HG02759 (cell line): Measurements from ENCODE around the gene BLMH.

Source experiments
- ATAC-seq: cut with Tn5 transposase; IDR thresholded peaks from one replicate; pipeline ENCODE4 v1.9.1; 2021; ENCODE audit warnings: mild to moderate bottlenecking, moderate library complexity; ENCODE audit not compliant: unreplicated experiment

BLMH gene

GRCh38 chr17:30308406-30308805 lies 16.7 kb upstream of the BLMH start:
- ATAC-seq: no peak

- ATAC-seq: no peak
Observed at GRCh38 chr17:30304778-30305177, 13.0 kb upstream of the BLMH start.

- no peak for ATAC-seq
Observed at GRCh38 chr17:30302241-30302640, 10.5 kb upstream of the BLMH start.

DNA sequence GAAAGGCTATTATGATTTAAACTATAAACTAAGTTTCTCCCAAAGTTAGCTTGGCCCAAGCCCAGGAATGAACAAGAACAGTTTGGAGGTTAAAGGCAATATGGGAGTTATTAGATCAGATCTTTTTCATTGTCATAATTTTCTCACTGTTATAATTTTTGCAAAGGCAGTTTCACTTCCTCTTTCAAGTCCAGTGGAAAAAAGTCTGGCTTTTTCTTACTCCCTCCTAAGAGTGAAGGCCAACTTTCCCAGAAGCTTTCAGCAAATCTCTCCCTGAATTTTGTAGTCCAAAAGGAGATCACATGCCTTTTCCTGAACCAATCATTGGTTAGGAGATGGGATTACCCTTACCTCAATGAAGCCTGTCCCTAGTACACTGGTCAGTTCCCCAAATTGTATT lies 9.1 kb upstream of the BLMH start:
- ATAC-seq: no peak

DNA sequence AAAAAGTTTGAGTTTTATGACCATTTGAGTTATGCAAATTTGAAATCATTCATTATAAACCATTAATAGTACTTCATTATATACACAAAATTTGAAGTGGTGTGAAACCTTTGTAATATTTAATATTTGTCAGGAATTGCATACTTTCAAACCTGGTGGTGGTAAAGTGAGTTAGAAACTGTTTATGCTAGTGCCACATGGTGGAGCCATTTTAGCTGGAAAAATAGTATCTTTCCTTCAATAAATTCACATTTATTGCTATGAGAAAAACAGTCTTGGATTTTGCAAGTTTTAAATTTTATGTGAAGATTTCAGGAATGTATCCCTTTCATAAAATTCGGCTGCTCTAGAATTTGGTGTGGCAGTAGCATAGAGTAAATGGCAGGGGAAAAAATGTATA lies 7.3 kb upstream of the BLMH start:
- no peak for ATAC-seq

DNA sequence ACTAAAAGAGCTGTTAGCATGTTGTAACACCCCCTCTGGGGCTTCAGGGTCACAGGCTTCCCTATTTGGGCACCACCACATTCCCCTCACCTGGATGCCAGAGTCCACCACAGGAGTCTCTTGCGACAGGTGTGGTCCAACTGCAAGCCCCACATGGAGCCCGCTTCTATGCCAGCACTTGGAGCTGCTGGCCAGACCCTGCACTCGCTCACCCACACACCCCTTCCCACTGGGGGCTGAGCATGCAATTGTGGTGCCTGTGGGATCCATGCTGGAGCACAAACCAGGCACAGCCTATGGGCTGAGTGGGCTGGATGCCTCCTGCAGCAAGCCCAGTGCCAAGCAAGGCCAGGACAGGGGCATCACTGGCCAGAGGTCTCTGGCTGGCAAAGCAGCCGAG lies 6.0 kb upstream of the BLMH start:
- ATAC-seq: no peak

DNA sequence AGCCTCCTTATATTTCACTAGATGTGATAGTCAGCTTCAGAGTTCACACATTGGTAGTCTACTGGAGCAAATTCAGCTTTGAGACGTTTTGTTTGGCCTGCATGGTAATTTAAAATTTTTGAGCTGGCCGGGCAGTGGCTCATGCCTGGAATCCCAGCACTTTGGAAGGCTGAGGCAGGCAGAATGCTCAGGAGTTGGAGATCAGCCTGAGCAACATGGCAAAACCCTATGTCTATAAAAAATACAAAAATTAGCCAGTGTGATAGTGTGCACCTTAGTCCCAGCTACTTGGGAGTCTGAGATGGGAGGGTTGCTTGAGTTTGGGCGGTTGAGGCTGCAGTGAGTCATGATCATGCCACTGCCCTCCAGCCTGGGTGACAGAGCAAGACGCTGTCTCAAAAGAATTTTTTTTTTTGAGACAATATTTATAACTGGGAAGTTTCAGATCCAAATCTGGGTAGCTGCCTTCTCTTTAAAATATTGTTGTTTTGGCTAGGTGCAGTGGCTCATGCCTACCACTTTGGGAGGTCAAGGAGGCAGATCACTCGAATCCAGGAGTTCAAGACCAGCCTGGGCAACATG lies 4.8 kb upstream of the BLMH start:
- ATAC-seq: no peak

DNA sequence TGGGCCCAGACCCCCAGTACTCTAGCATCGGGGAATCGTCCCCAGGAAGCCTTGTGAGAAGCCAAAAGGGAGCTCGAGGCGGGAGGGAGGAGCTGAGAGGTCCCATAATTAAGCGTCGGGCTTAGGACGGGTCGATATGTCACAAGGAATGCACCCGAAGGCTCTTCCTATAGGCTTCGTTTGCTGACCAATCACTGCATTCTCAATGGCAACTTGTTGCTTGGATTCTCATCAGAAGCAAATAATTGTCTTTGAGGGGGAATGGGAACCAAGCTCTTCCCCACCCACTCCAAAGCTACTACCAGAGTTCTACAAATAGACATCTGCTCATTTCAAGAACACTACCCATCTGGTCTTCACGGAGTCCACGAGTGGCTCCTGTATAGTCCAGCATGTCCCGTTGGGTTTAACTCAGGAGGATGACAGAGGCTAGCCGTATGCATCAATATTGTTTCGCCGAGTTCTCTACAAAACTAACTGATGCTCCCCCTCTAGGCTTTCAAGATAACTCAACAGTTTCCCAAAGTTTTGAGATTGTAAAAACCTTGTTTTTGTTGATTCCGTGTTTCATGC lies 628 bp upstream of the BLMH start:
- no peak for ATAC-seq

DNA sequence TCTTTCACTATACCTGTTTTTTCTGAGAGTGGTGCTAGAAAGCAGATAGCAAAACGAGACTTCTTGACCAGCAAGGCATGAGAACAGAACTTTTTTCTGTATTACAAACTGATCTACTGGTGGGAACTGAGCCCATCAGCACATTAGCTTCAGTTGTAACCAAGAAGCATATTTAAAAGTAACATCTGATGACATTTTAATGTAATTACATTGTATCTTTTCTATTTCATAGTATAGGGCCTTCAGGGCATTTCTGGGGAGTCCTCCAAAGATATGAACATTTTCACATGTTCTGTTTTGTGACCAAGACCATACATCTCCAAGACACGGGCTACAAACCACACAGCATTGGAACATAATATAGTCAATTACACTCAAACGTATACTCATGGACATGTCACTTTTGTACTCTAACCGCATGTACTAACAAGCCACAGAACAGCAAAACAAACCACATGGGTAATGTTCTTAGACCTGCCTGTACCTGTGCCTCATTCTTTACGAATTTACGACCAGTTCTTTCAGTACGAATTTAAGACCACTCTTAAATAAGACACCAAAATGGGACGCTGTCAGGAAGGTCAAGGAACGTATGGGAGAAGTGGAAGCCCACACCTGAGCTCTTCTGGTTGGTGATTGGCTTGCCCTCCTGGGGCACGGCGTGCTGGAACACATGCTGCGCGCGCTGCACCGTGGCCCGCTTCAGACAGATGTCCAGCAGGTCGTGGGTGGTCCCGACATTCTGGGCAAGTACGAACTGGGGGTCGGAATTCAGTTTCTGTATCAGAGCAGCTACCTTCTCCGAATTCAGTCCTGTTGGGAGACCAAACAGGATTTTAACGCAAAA lies 825 bp downstream of the BLMH start:
- peak; percentile 52 for ATAC-seq

DNA sequence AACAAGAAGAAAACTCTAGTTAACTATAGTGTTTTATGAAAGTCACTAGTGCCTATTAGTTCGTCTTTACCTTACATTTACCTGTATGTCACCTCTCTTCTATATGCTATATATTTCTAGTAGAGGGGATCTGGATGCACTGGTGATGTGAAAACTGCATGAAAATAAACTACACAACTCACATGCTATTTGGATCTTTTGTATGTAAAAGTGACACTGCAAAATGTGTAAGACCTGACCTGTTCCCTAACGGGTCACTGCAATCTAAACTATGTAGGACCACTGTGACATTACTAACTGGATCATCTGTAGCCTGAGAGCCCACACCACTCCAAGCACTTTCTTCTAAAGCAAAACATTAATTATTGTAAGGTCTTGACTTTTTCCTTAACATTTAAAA lies 1.7 kb downstream of the BLMH start:
- ATAC-seq: no peak

GRCh38 chr17:30279156-30279555 lies 12.6 kb downstream of the BLMH start:
- ATAC-seq: no peak

DNA sequence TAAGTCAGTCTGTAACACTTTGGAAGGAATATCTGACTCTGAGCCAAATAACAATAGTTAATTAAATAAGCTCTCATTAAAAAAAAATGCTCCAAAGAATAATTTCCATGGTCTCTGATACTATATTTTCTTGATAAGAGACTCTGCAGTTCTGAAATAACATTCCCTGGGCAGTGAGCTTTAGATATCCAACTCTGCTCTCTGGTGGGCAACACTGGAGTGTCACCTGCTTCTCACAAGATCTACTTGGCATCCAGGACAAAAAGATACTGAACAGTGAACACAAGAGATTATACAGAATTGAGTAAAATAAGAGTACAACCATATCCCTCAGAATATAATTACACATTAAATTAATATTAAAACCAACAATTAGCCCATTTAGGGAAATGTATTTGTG lies 13.7 kb downstream of the BLMH start:
- no peak for ATAC-seq

- ATAC-seq: no peak
Observed at GRCh38 chr17:30275911-30276310, 15.8 kb downstream of the BLMH start.

DNA sequence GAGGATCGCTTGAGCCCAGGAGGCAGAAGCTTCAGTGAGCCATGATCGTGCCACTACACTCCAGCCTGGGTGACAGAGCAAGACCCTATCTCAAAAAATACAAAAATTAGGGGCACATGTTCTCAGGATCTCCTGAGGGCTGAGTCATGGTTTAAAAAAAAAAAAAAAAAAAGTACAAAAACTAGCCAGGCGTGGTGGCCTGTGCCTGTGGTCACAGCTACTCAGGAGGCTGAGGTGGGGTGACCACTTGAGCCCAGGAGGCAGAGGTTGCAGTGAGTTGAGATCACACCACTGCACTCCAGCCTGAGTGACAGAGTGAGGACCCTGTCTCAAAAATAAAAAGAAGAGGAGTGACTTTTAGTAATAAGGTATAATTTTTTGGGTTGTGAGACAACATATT lies 16.9 kb downstream of the BLMH start:
- ATAC-seq: no peak

DNA sequence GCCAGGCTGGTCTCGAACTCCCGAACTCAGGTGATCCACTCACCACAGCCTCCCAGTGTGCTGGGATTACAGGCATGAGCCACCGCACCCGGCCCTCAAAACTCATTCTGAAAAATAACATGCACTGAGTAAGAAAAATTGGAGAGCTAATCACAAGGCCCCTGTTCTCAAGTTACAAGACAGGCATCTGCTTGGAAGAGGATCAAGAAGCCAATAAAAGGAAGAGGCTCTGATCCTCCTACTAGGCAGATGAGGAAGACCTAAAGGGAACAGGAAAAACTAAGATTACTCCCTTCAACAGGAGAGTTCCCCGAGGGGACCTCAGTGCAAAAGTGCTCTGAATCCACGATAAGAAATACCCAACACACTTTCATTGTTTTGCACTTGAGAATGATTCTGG lies 18.4 kb downstream of the BLMH start:
- no peak for ATAC-seq

DNA sequence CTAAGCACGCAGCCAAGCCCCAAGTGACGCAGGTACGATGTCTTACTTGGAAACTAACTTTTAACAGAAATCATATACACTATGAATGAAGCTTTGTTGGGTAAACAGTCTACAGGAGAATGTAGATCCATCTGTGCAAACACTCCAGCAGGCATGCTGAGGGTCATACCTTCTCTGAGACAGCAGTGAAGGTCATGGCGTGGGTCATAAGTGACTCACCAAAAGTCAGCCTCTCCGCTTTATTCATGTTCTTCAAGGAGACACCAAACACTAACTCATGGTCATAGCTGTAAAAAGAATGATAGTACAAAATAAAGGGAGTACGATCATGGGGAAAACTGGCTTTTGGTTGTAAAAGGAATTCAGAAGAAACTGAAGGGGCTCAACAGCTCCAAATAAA lies 20.6 kb downstream of the BLMH start:
- no peak for ATAC-seq

DNA sequence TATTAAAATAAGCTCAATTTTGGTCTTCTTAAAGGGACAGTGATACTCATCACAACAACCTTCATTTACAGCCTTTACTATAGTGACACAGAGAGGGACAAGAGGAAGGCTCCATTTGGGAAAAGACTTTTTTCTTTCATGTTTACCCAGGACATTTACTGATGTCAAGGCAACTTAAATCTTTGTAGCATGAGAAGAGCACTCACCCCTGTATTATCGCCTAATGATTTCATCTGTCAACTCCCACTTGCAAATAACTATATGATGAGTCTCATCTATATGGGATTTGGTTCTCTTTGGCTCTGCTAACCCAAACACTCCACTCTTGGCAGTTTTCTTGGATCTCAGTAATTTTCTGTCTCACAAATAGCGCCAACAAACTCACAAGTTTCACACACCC lies 24.1 kb downstream of the BLMH start:
- ATAC-seq: no peak

DNA sequence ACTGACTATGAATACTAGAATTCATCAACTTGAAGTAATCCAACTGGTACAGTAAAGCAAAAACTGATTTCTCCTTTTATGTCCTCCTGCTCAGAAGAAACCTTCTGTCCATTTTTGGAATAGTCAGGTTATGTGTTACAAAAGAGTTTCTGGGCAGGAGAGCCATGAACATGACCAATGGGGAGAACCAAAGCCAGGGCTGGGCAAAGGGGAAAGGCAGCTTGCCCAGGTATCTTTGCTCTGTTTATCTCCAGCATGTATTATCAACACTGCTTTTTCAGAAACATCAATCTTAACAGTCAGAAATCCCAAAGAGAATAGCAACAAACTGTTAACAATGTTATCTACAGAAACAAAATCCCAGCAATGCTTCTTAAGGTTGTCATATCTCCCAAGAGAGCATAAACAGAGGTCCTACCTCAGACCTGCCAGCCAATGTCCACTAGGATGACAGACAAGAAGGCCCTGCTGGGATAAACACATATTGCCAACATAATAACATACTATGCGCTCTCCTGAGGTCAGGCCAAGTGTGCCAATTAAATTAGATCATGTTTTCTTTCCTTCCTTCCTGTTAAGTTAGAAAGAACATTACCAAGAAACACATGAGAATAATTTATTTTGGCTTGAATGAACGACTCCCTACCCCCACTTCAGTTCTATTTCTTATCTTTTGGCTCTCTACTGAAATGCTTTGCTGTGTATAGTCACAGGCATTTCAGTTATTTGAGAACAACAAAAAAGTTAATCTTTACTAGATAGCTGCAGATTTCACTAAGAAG lies 28.0 kb downstream of the BLMH start:
- no peak for ATAC-seq

DNA sequence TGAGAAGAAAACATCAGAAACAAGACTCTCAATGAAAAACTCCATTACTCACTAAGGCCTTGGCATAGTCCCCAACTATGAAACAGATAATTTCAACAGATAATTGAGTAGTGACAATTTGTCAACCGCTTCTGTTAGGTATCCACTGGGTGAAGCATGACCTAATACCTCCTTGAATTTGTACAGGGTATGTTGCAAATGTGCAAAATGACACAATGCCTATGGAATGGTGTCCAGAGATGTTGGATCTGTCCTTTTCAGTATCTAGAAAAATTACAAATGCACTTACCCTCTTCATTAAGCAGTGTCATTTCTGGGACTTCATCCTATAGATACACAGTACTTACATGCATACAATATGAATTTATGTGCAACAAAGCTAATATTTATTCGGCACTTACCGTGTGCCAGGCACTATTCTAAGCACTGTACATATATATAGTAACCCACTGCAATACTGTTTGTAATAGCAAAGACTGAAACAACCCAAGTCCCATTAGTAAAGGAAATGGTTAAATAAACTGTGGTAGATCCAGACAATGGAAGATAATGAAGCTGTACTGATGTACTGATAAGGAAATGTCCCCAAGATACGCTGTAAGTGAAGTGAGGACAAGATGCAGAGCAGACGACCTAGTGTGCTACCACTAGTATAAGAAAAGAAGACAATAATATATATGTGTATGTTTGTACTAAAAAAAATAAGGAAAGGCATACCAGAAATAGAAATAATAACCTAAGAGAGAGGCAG lies 34.8 kb downstream of the BLMH start:
- ATAC-seq: no peak

GRCh38 chr17:30254150-30254549 lies 37.6 kb downstream of the BLMH start:
- ATAC-seq: no peak

DNA sequence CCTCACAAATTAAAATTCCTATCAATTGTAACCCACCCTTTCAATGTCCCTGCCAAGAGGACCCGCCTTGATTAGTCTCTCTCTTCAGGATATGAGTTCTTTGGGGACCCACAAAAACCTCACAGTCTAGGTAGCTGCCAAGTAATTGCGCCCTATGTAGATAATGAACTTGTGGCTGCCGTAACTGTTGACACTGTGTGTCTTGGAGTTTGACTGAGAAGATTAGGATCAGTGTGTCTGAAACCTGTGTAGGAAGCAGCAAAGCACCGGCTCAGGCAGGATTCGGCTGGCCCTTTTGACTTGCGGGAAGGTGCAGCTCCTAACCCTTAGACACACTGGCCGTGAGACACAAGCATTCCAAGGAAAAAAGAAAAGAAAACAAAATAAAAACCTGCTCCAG lies 38.4 kb downstream of the BLMH start:
- no peak for ATAC-seq
